IMR-90 (cell line): ENCODE results near the gene PIGZ. TPM values are rescaled to one million over a fixed set of nuclear protein-coding genes. Genes with fewer than 3 reads are reported as not detected.

Experiments
- ATAC-seq: fragments of 200-7000 bp; cut with Tn5 transposase; 2 replicates; pipeline ENCODE4 v1.9.1; 2020; ENCODE audit warnings: low read depth, mild to moderate bottlenecking, moderate library complexity
- BruUV-seq: library from RNA; stranded (reverse); fragments of 400-500 nt; replicated peaks from 2 replicates; lab custom pipeline; 2021; lab: Mats Ljungman, UMichigan
- CTCF ChIA-PET: fragments of 300-600 bp; formaldehyde crosslinking; extraction: SDS; loops from one replicate; lab custom pipeline; 2021; ENCODE audit warnings: antibody characterized with exemption; lab: Yijun Ruan, JAX
- POLR2A ChIA-PET: fragments of 300-600 bp; sonication (Branson Sonifier 250); formaldehyde crosslinking; loops from one replicate; lab custom pipeline; 2022; ENCODE audit warnings: antibody characterized with exemption; ENCODE audit not compliant: unreplicated experiment; lab: Charles Lee
- DNase-seq: peaks from one replicate; pipeline ENCODE4 v3.0.0; 2013
- H2AFZ ChIP-seq: replicated peaks from 2 replicates; pipeline ENCODE3; 2013; ENCODE audit warnings: low read length, mild to moderate bottlenecking; ENCODE audit not compliant: poor library complexity
- H2AK5ac ChIP-seq: 2 replicates; pipeline ENCODE4 v1.6.1; 2013; ENCODE audit warnings: low read depth, low read length, inconsistent platforms
- H2AK9ac ChIP-seq: replicated peaks from 2 replicates; pipeline ENCODE3; 2013; ENCODE audit warnings: mild to moderate bottlenecking, low read depth, low read length, moderate library complexity; ENCODE audit not compliant: poor library complexity
- H2BK120ac ChIP-seq: 2 replicates; pipeline ENCODE4 v1.6.1; 2013; ENCODE audit warnings: low read depth, low read length, inconsistent platforms
- H2BK15ac ChIP-seq: 3 replicates; pipeline ENCODE4 v1.6.1; 2013; ENCODE audit warnings: low read depth, low read length, inconsistent platforms
- H2BK20ac ChIP-seq: 2 replicates; pipeline ENCODE4 v1.6.1; 2013; ENCODE audit warnings: low read depth, mild to moderate bottlenecking, inconsistent platforms, low read length, moderate library complexity
- H2BK5ac ChIP-seq: 2 replicates; pipeline ENCODE4 v1.6.1; 2013; ENCODE audit warnings: mild to moderate bottlenecking, low read depth, low read length, inconsistent platforms; ENCODE audit not compliant: poor library complexity, severe bottlenecking
- H3K14ac ChIP-seq: replicated peaks from 2 replicates; pipeline ENCODE4 v1.6.1; 2013; ENCODE audit warnings: low read depth, low read length, inconsistent platforms
- H3K18ac ChIP-seq: 2 replicates; pipeline ENCODE4 v1.6.1; 2013; ENCODE audit warnings: low read depth, low read length, control low read depth
- H3K23ac ChIP-seq: 2 replicates; pipeline ENCODE4 v1.6.1; 2013; ENCODE audit warnings: low read depth, low read length, inconsistent platforms
- H3K27ac ChIP-seq: 2 replicates; pipeline ENCODE4 v1.5.1; 2013; ENCODE audit warnings: mild to moderate bottlenecking, control low read depth, low read length; ENCODE audit not compliant: insufficient read depth
- H3K27me3 ChIP-seq: 2 replicates; pipeline ENCODE4 v1.6.1; 2013; ENCODE audit warnings: low read length; ENCODE audit not compliant: control insufficient read depth, insufficient read depth
- H3K36me3 ChIP-seq: 2 replicates; pipeline ENCODE4 v1.6.1; 2013; ENCODE audit warnings: low read length, mixed read lengths; ENCODE audit not compliant: control insufficient read depth, insufficient read depth
- H3K4ac ChIP-seq: 2 replicates; pipeline ENCODE4 v1.6.1; 2013; ENCODE audit warnings: low read depth, low read length, inconsistent platforms
- H3K4me1 ChIP-seq: 2 replicates; pipeline ENCODE4 v1.6.1; 2013; ENCODE audit warnings: low read length, mixed read lengths; ENCODE audit not compliant: control insufficient read depth, insufficient read depth
- H3K4me2 ChIP-seq: 2 replicates; pipeline ENCODE4 v1.6.1; 2013; ENCODE audit warnings: low read depth, mild to moderate bottlenecking, control low read depth, low read length, moderate library complexity
- H3K4me3 ChIP-seq: 2 replicates; pipeline ENCODE4 v1.5.1; 2013; ENCODE audit warnings: low read depth, mild to moderate bottlenecking, control low read depth, low read length, moderate library complexity; ENCODE audit not compliant: insufficient read depth
- H3K56ac ChIP-seq: 2 replicates; pipeline ENCODE4 v1.6.1; 2013; ENCODE audit warnings: low read length, inconsistent platforms; ENCODE audit not compliant: insufficient read depth; ENCODE audit errors: extremely low read depth
- H3K79me1 ChIP-seq, 2 experiments: 2 replicates each; pipeline ENCODE4 v1.6.1; 2013; ENCODE audit warnings: low read length in 2 of 2, inconsistent platforms in 1 of 2, low read depth in 1 of 2
- H3K9ac ChIP-seq: 2 replicates; pipeline ENCODE4 v1.6.1; 2013; ENCODE audit warnings: low read depth, low read length, control low read depth
- H3K9me1 ChIP-seq: 2 replicates; pipeline ENCODE4 v1.6.1; 2013; ENCODE audit warnings: low read length, inconsistent platforms; ENCODE audit not compliant: insufficient read depth
- H3K9me3 ChIP-seq: 2 replicates; pipeline ENCODE4 v1.6.1; 2013; ENCODE audit warnings: low read length; ENCODE audit not compliant: control insufficient read depth, insufficient read depth
- H4K20me1 ChIP-seq: 2 replicates; pipeline ENCODE4 v1.6.1; 2013; ENCODE audit warnings: low read length, inconsistent platforms; ENCODE audit not compliant: insufficient read depth
- H4K5ac ChIP-seq: 2 replicates; pipeline ENCODE4 v1.6.1; 2013; ENCODE audit warnings: mild to moderate bottlenecking, low read depth, low read length, control low read depth
- H4K8ac ChIP-seq, 2 experiments: 2 replicates each; pipeline ENCODE4 v1.6.1; 2013; ENCODE audit warnings: low read depth in 2 of 2, low read length in 2 of 2, control low read depth in 1 of 2, inconsistent platforms in 1 of 2
- H4K91ac ChIP-seq: 2 replicates; pipeline ENCODE4 v1.6.1; 2013; ENCODE audit warnings: low read depth, low read length, inconsistent platforms; ENCODE audit not compliant: insufficient read depth
- BHLHE40 ChIP-seq: fragments of 150-350 bp; IDR thresholded peaks from 2 replicates; pipeline ENCODE4 v1.6.1; 2016; ENCODE audit warnings: mild to moderate bottlenecking, low read depth, low read length
- CEBPB ChIP-seq: IDR thresholded peaks from 2 replicates; pipeline ENCODE4 v1.6.1; 2012; ENCODE audit warnings: low read depth, low read length, improper control_type of control experiment
- CHD1 ChIP-seq: IDR thresholded peaks from 2 replicates; pipeline ENCODE4 v1.6.1; 2012; ENCODE audit warnings: low read depth, low read length, improper control_type of control experiment
- CTCF ChIP-seq: conservative IDR thresholded peaks from 2 replicates; pipeline ENCODE4 v1.5.1; 2012; ENCODE audit warnings: mild to moderate bottlenecking, low read depth, low read length, improper control_type of control experiment
- ELK1 ChIP-seq: fragments of 150-350 bp; IDR thresholded peaks from 2 replicates; pipeline ENCODE4 v1.6.1; 2016; ENCODE audit warnings: low read depth, mild to moderate bottlenecking, low read length, moderate library complexity, borderline replicate concordance
- FOS ChIP-seq: fragments of 150-350 bp; IDR thresholded peaks from 2 replicates; pipeline ENCODE4 v1.6.1; 2016; ENCODE audit warnings: low read depth, low read length
- MAFK ChIP-seq: IDR thresholded peaks from 2 replicates; pipeline ENCODE4 v1.6.1; 2012; ENCODE audit warnings: low read depth, low read length, improper control_type of control experiment
- MAZ ChIP-seq: IDR thresholded peaks from 2 replicates; pipeline ENCODE4 v1.6.1; 2012; ENCODE audit warnings: low read depth, mild to moderate bottlenecking, low read length, improper control_type of control experiment, moderate library complexity, borderline replicate concordance
- MXI1 ChIP-seq: IDR thresholded peaks from 2 replicates; pipeline ENCODE4 v1.6.1; 2012; ENCODE audit warnings: low read depth, mild to moderate bottlenecking, low read length, moderate library complexity, borderline replicate concordance
- NFE2L2 ChIP-seq: fragments of 150-350 bp; IDR thresholded peaks from 2 replicates; pipeline ENCODE4 v1.6.1; 2016; ENCODE audit warnings: low read depth, mild to moderate bottlenecking, low read length
- POLR2A ChIP-seq: IDR thresholded peaks from 2 replicates; pipeline ENCODE4 v1.6.1; 2012; ENCODE audit warnings: mild to moderate bottlenecking, low read depth, low read length
- RAD21 ChIP-seq: IDR thresholded peaks from 2 replicates; pipeline ENCODE4 v1.6.1; 2012; ENCODE audit warnings: low read length, improper control_type of control experiment
- RCOR1 ChIP-seq: IDR thresholded peaks from 2 replicates; pipeline ENCODE4 v1.6.1; 2012; ENCODE audit warnings: mild to moderate bottlenecking, low read length, improper control_type of control experiment; ENCODE audit not compliant: insufficient replicate concordance
- RFX5 ChIP-seq: IDR thresholded peaks from 2 replicates; pipeline ENCODE4 v1.8.0; 2012; ENCODE audit warnings: low read depth, mild to moderate bottlenecking, low read length, moderate library complexity
- SMC3 ChIP-seq: fragments of 150-350 bp; IDR thresholded peaks from 2 replicates; pipeline ENCODE4 v1.6.1; 2016; ENCODE audit warnings: low read depth, mild to moderate bottlenecking, antibody characterized with exemption, low read length, moderate library complexity
- USF2 ChIP-seq: fragments of 150-350 bp; IDR thresholded peaks from 2 replicates; pipeline ENCODE4 v1.6.1; 2017; ENCODE audit warnings: mild to moderate bottlenecking, antibody characterized with exemption, low read length, low read depth
- WGBS, 2 experiments: methylation state at CpG; one replicate each; pipeline versions ENCODE4 v1.1.5 to v1.1.7; 2013; ENCODE audit warnings: missing lambda C conversion rate in 2 of 2; ENCODE audit not compliant: insufficient read length in 1 of 2; ENCODE audit errors: extremely low coverage in 2 of 2; 5-methylcytosine and 5-hydroxymethylcytosine counted together
- dilution Hi-C: fragments of 300-500 bp; cut with HindIII; formaldehyde crosslinking; loops from one replicate; pipeline ENCODE4 v1.14.3; 2018; ENCODE audit warnings: low sequenced_read_pairs; ENCODE audit not compliant: unreplicated experiment
- in situ Hi-C: fragments of 300-500 bp; cut with MboI; formaldehyde crosslinking; loops from 3 replicates; pipeline ENCODE4 v1.14.3; 2019; ENCODE audit warnings: low sequenced_read_pairs, inconsistent platforms, mixed read lengths
- intact Hi-C: fragments of 100-400 bp; cut with micrococcal nuclease; formaldehyde crosslinking; loops from 2 replicates; pipeline ENCODE4 v1.10.0; 2022
- polyA plus RNA-seq, 3 experiments: library from polyadenylated mRNA; depleted of rRNA; stranded (reverse); fragments of >200 nt; gene quantifications; 2 replicates each; pipeline ENCODE4 v1.2.3, GENCODE V29; 2012; ENCODE audit warnings: low replicate concordance in 1 of 3
- total RNA-seq: library from RNA; depleted of rRNA; stranded (reverse); fragments of >200 nt; gene quantifications from 2 replicates; pipeline ENCODE4 v1.2.3, GENCODE V29; 2012

The PIGZ gene
- total and polyA plus RNA-seq, 2 of the 4 experiments (the other 2 are of a cell fraction): 0.18 to 0.86 TPM

- H4K91ac ChIP-seq: no peak overlapping the region
- DNase-seq (no peak), ATAC-seq (no peak)
- no peak overlapping the region for H2BK15ac ChIP-seq
- no peaks in the 10 kb centered on the region for H4K20me1 ChIP-seq
- no peak overlapping the region for H3K4me3 ChIP-seq
- no peak overlapping the region for H4K8ac ChIP-seq
- dilution Hi-C loops: no loop called here
- ChIA-PET POLR2A (no interaction called here), CTCF (no interaction called here)
- peaks cover 19% of the 10 kb centered on the region for H3K27me3 ChIP-seq
- no peak overlapping the region for H2AK5ac ChIP-seq
- no peak overlapping the region for H3K56ac ChIP-seq
- no peak overlapping the region for H3K27ac ChIP-seq
- BruUV-seq: no TSS peak
- no peaks in the 10 kb centered on the region for H3K79me1 ChIP-seq
- H3K4ac ChIP-seq: no peak overlapping the region
- no peak overlapping the region for H3K4me2 ChIP-seq
- peaks cover 5% of the 10 kb centered on the region for H3K9me3 ChIP-seq
- H2BK20ac ChIP-seq: no peak overlapping the region
- H3K9me1 ChIP-seq: no peaks in the 10 kb centered on the region
- H3K4me1 ChIP-seq: no peaks in the 10 kb centered on the region
- H4K5ac ChIP-seq: no peak overlapping the region
- H3K18ac ChIP-seq: no peak overlapping the region
- intact Hi-C loops: no loop called here
- H3K36me3 ChIP-seq: no peaks in the 10 kb centered on the region
- TF ChIP-seq NFE2L2 (no peak), SMC3 (no peak), ELK1 (no peak), RCOR1 (no peak), RFX5 (no peak), MXI1 (no peak), POLR2A (no peak), MAFK (no peak), MAZ (no peak), USF2 (no peak), CEBPB (no peak), CHD1 (no peak), BHLHE40 (no peak), CTCF (no peak), RAD21 (no peak), FOS (no peak)
- no peak overlapping the region for H2BK5ac ChIP-seq
- in situ Hi-C loops: no loop called here
- no peak overlapping the region for H3K23ac ChIP-seq
- no peak overlapping the region for H3K9ac ChIP-seq
- H2AK9ac ChIP-seq: no peak overlapping the region
- no peak overlapping the region for H3K14ac ChIP-seq
- no CpG with 5 or more reads among the region's 1 CpG for WGBS, 2 experiments
- H2BK120ac ChIP-seq: no peak overlapping the region
- H2AFZ ChIP-seq: no peak overlapping the region
Observed at GRCh38 chr3:196983186-196983585, 14.6 kb upstream of the PIGZ start.
